ENCODE measurements around the gene SYK.

- TF ChIP-seq CTCF (conservative IDR thresholded peaks at IDR 0.05 in 1 of 2, IDR thresholded peaks at IDR 0.05 in 1 of 2; ENCODE audit: extremely low read depth in 1 of 2, insufficient read depth in 1 of 2, low read depth in 1 of 2, low read length in 2 of 2) (no peak), EZH2 (IDR thresholded peaks at IDR 0.05; ENCODE audit: borderline replicate concordance, low read length) (no peak)
These were observed 66.9 kb downstream of the SYK start for GRCh38 chr9:90868555-90868954.

Measured in mammary epithelial cell (primary cell).